GM10266 (cell line): ENCODE data around the gene FASN.

ENCODE experiments used
- DNase-seq: peaks from one replicate; pipeline ENCODE4 v3.0.0; 2012; ENCODE audit errors: extremely low spot score
- CTCF ChIP-seq: IDR thresholded peaks from 2 replicates; pipeline ENCODE4 v1.5.1; 2012; ENCODE audit warnings: mild to moderate bottlenecking, low read depth; ENCODE audit not compliant: control insufficient read depth, insufficient read depth; ENCODE audit errors: missing control alignments

The FASN gene

GRCh38 chr17:82060001-82060380, 38.0 kb downstream of the FASN start:
- TF ChIP-seq CTCF, result no peak
- no peak for DNase-seq

GRCh38 chr17:82059272-82060000, 38.6 kb downstream of the FASN start:
- TF ChIP-seq CTCF, result no peak

GRCh38 chr17:82058855-82059249, 39.2 kb downstream of the FASN start:
- no peak for TF ChIP-seq CTCF
- no peak for DNase-seq

More at GRCh38 chr17:82059272-82060000, 38.6 kb downstream of the FASN start:
- no peak for DNase-seq

- no peak for TF ChIP-seq CTCF
- DNase-seq, result no peak
Measured at GRCh38 chr17:82058230-82058854, 39.7 kb downstream of the FASN start.

- TF ChIP-seq CTCF, result no peak
- no peak for DNase-seq
Measured at GRCh38 chr17:82056729-82057621, 41.1 kb downstream of the FASN start.

GRCh38 chr17:82055965-82056728, 41.9 kb downstream of the FASN start:
- TF ChIP-seq CTCF, result no peak
- DNase-seq, result no peak
